ENCODE measurements around the gene ACBD4. TPM values are rescaled to one million over a fixed set of nuclear protein-coding genes. Genes with fewer than 3 reads are reported as not detected.

The ACBD4 gene
- total and polyA plus RNA-seq, 2 of the 13 experiments (the other 11 are each of a cell fraction or from before 2014, with no cell fraction given): 16.1 to 26.9 TPM

DNA sequence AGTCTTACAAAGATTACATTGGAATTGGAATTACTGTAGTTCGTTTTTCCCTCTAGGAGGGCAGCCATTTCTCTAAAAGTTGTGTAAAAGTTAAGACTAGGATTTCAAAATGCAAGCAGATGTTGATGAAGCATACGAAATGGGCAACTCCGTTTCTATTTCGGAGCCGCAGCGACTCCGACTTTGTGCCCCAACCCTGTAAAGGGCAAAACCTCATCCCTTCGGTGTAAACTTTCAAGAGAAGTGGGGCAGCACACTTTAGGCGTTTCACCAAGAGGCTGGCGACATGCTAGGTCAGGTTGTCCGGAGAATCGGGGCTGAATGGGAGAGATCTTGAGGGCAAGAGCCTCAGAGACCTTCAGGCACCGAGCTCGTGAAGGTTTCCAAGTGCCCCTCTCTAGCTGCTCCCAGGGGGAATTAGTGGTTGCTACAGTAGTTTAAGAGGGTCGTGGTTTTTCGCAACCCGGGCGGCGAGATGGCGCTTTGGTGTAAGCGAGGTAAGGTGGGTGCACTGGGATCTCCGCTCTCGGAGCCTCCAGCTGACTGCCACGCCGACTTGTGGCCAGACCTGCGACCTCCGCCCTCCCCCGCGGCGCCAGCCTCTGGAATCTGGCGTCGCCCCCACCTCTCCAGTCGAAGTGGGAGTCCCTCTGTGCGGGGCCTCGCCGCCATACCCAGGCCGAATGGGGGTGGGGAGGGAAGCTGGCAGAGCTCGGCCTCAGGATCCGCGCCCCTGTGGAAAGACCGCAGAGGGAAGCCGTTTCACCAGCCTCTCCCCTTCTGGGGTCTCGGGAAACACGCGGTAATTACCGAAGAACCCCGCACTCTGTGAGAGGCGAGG lies 25.2 kb downstream of the ACBD4 start (continued):
- TF ChIP-seq, protein P1, sequence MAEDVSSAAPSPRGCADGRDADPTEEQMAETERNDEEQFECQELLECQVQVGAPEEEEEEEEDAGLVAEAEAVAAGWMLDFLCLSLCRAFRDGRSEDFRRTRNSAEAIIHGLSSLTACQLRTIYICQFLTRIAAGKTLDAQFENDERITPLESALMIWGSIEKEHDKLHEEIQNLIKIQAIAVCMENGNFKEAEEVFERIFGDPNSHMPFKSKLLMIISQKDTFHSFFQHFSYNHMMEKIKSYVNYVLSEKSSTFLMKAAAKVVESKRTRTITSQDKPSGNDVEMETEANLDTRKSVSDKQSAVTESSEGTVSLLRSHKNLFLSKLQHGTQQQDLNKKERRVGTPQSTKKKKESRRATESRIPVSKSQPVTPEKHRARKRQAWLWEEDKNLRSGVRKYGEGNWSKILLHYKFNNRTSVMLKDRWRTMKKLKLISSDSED (CRISPR knock-in tag; IDR thresholded peaks at IDR 0.05): no peak
- peak; percentile 20 for TF ChIP-seq SKI (IDR thresholded peaks at IDR 0.05; ENCODE audit: partially characterized antibody)
- no peak for TF ChIP-seq MZF1 (CRISPR knock-in tag; IDR thresholded peaks at IDR 0.05; ENCODE audit: borderline replicate concordance)
- TF ChIP-seq DNMT3B (CRISPR knock-in tag; conservative IDR thresholded peaks at IDR 0.05): no peak
- no peak for TF ChIP-seq NBN (conservative IDR thresholded peaks at IDR 0.05)
- no peak; the same call in 1 of the 2 replicates for TF ChIP-seq ZNF660 (CRISPR knock-in tag; IDR thresholded peaks at IDR 0.05; ENCODE audit: borderline replicate concordance, low read depth)
- TF ChIP-seq ZNF44 (CRISPR knock-in tag; IDR thresholded peaks at IDR 0.05): no peak
- 0 out of 2 replicates have a peak, but pooled peaks have one; percentile 35 for TF ChIP-seq GABPB1 (CRISPR knock-in tag; IDR thresholded peaks at IDR 0.05)
- no peak for TF ChIP-seq ZNF33B (CRISPR knock-in tag; IDR thresholded peaks at IDR 0.05)
- TF ChIP-seq HNRNPK (IDR thresholded peaks at IDR 0.05; ENCODE audit: low read depth, low read length, poor library complexity, severe bottlenecking): no peak
- TF ChIP-seq, protein P2, sequence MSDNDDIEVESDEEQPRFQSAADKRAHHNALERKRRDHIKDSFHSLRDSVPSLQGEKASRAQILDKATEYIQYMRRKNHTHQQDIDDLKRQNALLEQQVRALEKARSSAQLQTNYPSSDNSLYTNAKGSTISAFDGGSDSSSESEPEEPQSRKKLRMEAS (IDR thresholded peaks at IDR 0.05): peak; percentile 65
- peak; percentile 84 for TF ChIP-seq RAD21 (CRISPR knock-in tag; IDR thresholded peaks at IDR 0.05)
- TF ChIP-seq ADNP (CRISPR knock-in tag; IDR thresholded peaks at IDR 0.05): no peak
- TF ChIP-seq, protein P3, sequence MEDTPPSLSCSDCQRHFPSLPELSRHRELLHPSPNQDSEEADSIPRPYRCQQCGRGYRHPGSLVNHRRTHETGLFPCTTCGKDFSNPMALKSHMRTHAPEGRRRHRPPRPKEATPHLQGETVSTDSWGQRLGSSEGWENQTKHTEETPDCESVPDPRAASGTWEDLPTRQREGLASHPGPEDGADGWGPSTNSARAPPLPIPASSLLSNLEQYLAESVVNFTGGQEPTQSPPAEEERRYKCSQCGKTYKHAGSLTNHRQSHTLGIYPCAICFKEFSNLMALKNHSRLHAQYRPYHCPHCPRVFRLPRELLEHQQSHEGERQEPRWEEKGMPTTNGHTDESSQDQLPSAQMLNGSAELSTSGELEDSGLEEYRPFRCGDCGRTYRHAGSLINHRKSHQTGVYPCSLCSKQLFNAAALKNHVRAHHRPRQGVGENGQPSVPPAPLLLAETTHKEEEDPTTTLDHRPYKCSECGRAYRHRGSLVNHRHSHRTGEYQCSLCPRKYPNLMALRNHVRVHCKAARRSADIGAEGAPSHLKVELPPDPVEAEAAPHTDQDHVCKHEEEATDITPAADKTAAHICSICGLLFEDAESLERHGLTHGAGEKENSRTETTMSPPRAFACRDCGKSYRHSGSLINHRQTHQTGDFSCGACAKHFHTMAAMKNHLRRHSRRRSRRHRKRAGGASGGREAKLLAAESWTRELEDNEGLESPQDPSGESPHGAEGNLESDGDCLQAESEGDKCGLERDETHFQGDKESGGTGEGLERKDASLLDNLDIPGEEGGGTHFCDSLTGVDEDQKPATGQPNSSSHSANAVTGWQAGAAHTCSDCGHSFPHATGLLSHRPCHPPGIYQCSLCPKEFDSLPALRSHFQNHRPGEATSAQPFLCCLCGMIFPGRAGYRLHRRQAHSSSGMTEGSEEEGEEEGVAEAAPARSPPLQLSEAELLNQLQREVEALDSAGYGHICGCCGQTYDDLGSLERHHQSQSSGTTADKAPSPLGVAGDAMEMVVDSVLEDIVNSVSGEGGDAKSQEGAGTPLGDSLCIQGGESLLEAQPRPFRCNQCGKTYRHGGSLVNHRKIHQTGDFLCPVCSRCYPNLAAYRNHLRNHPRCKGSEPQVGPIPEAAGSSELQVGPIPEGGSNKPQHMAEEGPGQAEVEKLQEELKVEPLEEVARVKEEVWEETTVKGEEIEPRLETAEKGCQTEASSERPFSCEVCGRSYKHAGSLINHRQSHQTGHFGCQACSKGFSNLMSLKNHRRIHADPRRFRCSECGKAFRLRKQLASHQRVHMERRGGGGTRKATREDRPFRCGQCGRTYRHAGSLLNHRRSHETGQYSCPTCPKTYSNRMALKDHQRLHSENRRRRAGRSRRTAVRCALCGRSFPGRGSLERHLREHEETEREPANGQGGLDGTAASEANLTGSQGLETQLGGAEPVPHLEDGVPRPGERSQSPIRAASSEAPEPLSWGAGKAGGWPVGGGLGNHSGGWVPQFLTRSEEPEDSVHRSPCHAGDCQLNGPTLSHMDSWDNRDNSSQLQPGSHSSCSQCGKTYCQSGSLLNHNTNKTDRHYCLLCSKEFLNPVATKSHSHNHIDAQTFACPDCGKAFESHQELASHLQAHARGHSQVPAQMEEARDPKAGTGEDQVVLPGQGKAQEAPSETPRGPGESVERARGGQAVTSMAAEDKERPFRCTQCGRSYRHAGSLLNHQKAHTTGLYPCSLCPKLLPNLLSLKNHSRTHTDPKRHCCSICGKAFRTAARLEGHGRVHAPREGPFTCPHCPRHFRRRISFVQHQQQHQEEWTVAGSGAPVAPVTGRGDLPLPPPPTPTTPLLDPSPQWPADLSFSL (CRISPR knock-in tag; IDR thresholded peaks at IDR 0.05): peak; percentile 64
- no peak for TF ChIP-seq TCF7L2 (IDR thresholded peaks at IDR 0.05; ENCODE audit: low read depth, low read length)
- no peak; the same call in 1 of the 2 replicates for TF ChIP-seq POGZ (CRISPR knock-in tag; IDR thresholded peaks at IDR 0.05)
- no peak for TF ChIP-seq CENPX (CRISPR knock-in tag; IDR thresholded peaks at IDR 0.05)
- TF ChIP-seq ZNF383 (CRISPR knock-in tag; IDR thresholded peaks at IDR 0.05; ENCODE audit: borderline replicate concordance): no peak
- TF ChIP-seq ZFP82 (CRISPR knock-in tag; IDR thresholded peaks at IDR 0.05; ENCODE audit: borderline replicate concordance): 0 out of 2 replicates have a peak, but pooled peaks have one; percentile 47
- TF ChIP-seq ZNF782 (CRISPR knock-in tag; IDR thresholded peaks at IDR 0.05; ENCODE audit: borderline replicate concordance): no peak
- peak; percentile 83 for TF ChIP-seq ZNF264 (CRISPR knock-in tag; IDR thresholded peaks at IDR 0.05)
- no peak for TF ChIP-seq ZNF720 (CRISPR knock-in tag; IDR thresholded peaks at IDR 0.05)
